Hematopoietic multipotent progenitor cell (in vitro differentiated cells): Measurements from ENCODE around the gene UBE2E1. TPM values are rescaled to one million over a fixed set of nuclear protein-coding genes. Genes with fewer than 3 reads are reported as not detected.

ENCODE experiments used
- DNase-seq, 3 donors: peaks; one replicate each; pipeline ENCODE4 v3.0.0-alpha.2; 2011 to 2015; ENCODE audit warnings: low read depth in 2 of 3, low spot score in 2 of 3
- total RNA-seq: library from RNA; depleted of rRNA; stranded (reverse); fragments of >200 nt; gene quantifications from one replicate; pipeline ENCODE4 v1.2.3, GENCODE V29; 2012

Gene UBE2E1
- total RNA-seq, 1 donor: 44.2 TPM

DNA sequence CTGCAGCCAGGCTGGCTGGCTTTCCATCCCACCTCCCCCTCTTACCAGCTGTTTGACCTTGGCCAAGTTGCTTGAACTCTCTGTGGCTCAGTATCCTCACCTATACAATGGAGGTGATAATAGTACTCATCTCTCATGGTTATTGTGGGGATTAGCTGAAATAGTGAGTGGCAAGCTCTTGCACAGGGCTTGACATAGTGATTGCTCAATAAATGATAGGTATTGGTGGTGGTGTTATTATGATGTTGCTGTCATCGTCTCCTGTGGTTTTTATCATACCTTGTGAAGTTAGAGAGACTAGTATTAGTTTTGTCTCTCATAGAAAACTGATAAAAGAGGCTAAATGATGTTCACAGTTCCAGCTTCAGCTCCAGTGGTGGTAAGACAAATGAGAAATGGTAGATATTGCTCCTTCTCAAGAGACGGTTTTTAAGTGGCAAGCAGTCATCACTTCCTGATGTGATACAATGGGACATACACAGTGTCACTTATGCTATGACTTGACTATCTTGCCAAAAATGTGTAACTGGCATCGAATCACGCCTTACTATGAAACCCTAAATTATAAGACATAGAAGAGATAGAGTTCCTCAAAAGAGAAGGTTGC lies 12.1 kb upstream of the UBE2E1 start:
- DNase-seq: no peak

- DNase-seq: no peak
These were observed 10.7 kb upstream of the UBE2E1 start for GRCh38 chr3:23795096-23795495.

DNA sequence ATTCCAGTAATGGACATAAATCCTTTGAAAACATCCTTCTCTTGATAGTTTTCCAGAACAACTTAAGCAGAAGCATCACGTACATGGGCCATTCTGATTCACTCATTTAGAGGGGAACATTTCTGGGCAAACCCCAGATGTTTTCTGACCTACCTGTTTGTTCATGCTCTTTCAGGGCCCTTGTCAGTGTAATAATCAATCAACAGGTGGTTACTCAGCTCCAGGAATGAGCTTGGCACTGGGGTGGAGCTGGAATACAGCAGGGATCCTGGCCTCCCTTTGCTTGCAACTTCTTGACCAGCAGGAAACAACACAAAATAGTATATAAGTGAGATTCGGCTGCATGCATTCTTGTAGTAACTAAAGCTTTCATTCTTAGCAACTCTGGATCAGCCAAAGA lies 9.2 kb upstream of the UBE2E1 start:
- DNase-seq: no peak

DNA sequence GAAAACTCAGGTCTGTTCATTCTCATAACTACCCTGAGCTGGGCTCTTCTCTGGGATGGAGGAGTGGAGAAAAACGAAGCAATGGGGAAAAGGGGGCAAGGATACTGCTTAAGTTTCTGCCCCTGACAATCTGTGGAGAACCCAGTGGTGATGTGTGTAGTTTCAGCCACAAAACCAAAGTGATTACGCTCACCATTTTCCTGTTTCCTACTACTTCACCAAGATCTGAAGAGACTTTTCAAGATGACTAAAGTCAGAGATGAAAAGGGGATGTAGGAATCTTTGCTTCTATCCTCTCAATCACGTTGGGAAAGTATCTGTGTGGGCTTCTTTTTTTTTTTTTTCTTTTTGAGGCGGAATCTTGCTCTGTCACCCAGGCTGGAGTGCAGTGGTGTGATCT lies 8.3 kb upstream of the UBE2E1 start:
- no peak for DNase-seq

DNA sequence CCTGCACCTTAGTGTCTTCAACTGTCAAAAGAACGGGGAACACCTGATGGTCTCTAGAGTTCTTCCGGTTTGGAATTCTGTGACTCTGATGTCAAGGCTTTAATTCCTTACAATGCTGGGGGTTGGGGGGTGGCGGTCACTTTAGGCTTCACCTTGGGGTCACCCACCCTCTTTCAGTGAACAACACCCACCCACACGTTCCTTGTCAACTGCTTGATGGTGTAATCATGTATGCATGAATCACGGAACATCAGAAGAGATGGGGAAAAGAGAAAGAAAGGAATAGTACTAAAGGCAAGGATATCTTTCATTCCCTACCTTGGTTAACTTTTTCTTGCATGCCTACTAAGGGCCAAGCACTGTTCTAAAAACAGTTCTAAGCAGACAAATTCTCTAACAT lies 7.3 kb upstream of the UBE2E1 start:
- no peak for DNase-seq

- no peak for DNase-seq
These were observed 6.9 kb upstream of the UBE2E1 start for GRCh38 chr3:23798876-23799275.

DNA sequence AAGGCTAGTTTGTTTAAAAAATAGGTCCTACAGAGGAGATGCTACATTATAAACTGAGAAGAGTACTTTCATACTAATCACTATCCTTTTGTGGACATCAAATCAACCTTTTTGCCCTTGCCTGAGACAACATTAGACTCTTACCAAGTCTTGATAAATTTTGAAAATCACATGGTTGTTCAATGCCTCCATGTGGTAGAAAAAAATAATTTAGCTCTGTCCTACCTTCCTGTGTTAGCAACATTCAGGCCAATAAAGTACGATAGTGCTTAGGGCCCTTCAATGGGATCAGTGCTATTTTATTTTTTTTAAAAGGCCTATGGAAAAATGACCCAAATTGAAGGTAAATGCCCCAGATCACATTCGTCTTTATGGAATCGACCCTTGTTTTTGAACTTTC lies 5.0 kb upstream of the UBE2E1 start:
- peak in 2 of 3 donors; percentile 27 to 66 for DNase-seq

DNA sequence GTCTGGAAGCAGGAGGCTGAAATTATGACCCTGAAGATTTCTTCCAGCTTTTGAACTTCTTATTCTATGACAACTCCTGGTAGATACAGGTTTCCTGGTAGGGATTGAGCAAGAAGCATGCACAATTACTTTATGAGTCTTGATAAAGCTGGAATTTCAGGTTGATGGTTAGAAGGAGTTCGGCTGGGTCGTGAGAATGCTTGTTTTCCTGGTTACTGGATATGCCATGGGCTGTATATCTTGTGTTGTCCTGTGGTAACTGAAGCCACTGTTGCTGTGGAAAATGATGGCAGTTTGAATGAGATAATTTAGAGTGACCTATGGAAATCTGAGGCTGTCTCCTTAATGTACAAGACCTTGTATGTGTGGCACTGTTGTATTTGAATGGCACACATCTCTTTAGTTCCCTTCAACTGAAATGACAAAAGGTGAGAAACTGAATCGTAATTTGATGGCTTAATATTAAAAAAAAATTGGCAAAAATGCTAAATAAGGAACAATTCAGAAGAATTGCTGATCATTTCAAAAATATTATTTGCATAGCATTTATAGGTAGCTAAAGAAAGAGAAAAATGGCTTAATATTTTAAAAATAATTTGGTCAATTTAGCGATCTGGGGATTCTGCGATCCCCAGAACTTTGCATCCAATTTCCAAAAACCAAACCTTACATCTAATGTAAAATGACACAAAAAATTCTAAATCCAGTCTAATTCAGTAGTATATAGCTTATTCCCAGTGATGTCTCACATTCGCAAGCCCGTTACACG lies 1.1 kb upstream of the UBE2E1 start:
- no peak for DNase-seq

- DNase-seq: peak in 2 of 3 donors; percentile 9 to 16
These were observed 534 bp upstream of the UBE2E1 start for GRCh38 chr3:23805210-23805632.

DNA sequence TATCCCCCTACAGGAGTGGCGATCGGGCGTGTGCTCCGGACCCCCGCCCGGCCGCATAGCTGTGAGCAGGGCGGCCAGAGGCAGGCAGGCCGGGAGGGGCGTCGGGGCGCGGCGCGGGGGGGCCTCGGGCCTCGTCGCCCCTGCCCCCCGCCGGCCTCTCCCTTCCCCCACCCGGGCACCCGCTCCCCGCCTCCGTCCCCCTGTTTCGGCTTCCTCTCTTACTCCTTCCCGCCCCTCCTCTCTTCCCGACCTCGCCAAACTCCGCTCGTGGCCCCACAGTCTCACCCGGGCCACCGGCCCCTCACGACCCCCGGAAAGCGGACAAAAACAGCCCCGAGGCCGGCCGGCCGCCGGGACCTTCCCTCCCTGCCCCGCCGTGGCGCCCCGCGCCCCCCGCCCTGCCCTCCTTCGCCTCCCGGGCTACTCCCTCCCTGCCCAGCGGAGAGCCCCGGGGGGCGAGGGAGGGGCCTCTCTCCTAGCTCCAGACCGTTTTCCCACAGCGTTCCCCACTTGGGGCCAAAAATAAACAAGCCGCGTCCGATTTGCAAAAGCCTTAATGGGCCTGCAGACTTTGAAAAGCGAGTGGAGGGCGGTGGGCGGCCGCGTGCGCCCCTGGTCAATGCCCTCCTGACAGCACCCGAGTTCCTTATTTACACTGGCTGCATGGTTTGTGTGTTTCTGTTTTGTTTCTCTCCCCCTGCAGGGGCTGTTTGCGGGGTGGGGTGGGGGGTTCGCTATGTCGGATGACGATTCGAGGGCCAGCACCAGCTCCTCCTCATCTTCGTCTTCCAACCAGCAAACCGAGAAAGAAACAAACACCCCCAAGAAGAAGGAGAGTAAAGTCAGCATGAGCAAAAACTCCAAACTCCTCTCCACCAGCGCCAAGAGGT lies 1.0 kb downstream of the UBE2E1 start:
- DNase-seq: peak in 1 of 3 donors; percentile 31

- no peak for DNase-seq
These were observed 1.8 kb downstream of the UBE2E1 start for GRCh38 chr3:23807424-23808015.

DNA sequence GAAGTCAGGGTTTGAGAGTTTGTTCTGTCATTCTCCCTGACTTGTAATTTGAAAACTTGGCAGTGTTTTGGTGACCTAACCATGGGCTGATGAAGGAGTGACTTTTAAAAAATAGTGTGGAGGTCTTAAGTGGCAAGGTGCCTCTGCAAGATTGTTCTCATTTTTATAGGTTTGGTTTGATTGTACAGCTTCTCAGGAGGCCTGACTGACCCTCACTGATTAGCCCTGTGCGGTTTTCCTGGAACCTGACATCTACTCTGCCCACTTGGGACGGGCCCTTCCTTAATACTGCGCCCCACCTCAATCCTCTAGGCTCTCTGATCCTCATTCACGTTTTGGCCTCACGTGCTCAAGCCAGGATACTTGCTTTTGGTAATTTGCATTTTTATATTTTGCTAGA lies 2.8 kb downstream of the UBE2E1 start:
- peak in 1 of 3 donors; percentile 35 for DNase-seq

DNA sequence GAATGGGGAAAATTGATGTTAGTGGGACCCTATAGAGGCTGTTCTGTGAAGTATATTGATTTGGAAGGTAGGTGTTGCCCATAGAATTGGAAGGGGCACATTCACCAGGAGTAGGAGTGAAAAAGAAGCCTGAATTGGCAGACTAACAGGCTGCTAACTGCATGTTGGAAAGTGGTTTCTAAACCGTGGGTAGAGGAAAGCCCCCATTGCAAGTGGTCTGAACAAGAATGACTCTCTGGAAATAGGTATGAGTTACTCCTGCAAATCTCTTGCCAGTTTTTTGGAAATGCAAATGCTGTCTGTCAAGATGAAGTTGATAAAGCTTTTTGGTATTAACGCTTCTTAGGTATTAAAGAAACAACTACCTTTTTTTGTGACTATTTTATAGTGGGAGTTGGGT lies 3.5 kb downstream of the UBE2E1 start:
- DNase-seq: no peak

DNA sequence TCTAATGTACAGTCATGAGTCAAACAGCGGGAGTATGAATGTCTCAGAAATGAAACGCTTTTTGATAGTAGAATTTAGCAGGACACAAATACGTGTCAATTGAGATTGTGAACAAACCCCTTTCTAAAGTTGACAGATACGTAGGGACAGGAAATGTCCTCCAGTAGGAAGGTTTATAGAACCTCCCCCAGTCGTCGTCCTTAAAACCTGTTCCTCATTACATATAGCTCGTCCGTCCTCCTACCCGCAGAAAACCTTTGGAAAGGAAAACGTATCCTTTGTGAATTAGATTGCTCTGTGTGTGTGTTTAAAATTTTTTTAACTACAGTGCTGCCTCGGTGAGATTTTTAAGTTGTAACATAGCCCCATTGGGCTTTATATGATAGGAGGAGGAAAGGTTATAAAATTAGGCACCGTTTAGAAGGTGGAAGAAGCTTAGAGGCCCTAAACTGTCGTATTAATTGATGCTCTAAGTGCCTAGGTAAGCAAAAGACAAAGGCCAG lies 4.1 kb downstream of the UBE2E1 start:
- DNase-seq: no peak

DNA sequence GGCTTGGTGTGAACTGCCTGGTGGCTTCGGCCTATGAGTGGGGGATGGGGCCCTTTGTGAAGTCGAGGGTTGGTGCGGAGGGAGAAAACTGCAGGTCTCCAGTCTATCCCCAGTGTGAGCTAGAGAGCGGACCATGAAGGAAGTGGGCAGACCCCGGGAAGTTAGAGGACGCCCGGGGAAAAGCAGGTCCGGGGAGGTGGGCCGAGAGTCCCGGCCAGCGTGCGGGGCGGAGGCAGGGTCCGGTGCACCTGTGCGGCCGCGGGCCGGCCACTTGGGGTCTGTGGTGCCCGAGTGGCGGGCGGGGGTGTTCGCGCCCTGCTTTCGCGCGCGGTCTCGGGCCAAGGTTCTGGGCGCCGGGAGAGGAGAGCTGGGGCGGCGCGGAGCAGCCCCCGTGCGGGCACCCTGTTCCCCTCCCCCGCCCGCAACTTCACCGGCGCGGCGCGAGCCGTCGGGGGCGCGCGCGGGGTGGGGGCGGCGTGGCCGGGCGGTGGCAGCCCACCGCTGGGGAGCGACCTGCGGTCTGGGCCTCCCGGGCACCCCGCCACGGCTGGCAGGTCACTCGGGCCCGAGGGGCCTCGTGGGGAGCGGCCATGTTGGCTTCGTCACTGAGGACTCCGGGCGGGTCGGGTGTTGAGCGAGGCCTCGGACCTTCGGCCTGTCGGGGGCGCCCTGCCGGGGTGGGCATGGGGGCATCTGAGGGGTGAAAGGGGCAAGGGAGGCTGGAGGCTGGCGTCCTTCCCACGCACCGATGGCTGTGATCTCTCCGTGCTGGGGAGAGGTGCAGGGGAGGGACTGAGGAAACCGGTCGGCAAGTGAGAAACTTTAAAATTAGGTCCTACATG lies 4.8 kb downstream of the UBE2E1 start:
- DNase-seq: peak in 1 of 3 donors; percentile 56

DNA sequence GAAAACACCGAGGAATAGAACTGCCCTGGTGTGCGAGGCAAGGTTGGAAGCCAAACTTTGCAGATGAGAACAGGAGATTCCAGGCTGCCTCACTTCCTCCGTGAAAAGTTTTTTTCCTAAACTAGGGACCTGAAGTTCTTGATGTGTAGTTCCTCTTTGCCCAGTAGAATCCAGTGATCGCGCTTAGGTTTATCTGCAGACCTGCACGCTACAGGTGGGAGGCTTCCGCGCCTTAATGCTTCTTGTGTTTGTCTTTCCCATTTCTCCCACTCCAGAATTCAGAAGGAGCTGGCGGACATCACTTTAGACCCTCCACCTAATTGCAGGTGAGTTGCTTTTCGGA lies 5.4 kb downstream of the UBE2E1 start:
- no peak for DNase-seq

GRCh38 chr3:23811919-23812318 lies 6.2 kb downstream of the UBE2E1 start:
- no peak for DNase-seq

- no peak for DNase-seq
These were observed 10.1 kb downstream of the UBE2E1 start for GRCh38 chr3:23815879-23816278.

- DNase-seq: no peak
These were observed 11.0 kb downstream of the UBE2E1 start for GRCh38 chr3:23816721-23817120.
